Stimulated activated CD8-positive, alpha-beta memory T cell treated with anti-CD3 and anti-CD28 coated beads, Interleukin-15, amount 100 ng/mL, for 4 hours (primary cell): Measurements from ENCODE around the gene CEP68.
"Not testable (repeated sequence)": the region's sequence is repeated elsewhere in the genome, so short reads cannot be mapped to it uniquely, and the experiment has no call there.

ENCODE experiments used
- DNase-seq, 2 donors: peaks; one replicate each; pipeline ENCODE4 v3.0.0-alpha.2; 2020; ENCODE audit warnings: low read depth in 2 of 2

Gene CEP68

DNA sequence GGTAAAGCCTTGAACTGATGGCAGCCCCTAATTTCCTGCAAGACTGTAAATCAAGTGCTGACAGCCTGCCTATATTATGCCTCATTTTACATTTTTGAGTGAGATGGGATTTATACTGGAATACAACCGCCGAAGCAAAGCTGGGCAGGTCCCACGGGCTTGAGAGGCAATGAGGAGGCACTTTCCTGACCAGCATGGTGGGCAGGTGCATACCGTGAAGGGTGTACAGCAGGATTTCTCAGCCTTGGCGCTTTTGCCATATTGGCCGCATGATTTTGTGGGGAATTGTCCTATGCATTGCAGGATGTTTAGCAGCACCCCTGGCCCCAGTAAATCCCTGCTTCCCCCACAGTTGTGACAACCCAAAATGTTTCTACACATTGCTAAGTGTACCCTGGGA lies 22.8 kb downstream of the CEP68 start:
- no peak for DNase-seq

DNA sequence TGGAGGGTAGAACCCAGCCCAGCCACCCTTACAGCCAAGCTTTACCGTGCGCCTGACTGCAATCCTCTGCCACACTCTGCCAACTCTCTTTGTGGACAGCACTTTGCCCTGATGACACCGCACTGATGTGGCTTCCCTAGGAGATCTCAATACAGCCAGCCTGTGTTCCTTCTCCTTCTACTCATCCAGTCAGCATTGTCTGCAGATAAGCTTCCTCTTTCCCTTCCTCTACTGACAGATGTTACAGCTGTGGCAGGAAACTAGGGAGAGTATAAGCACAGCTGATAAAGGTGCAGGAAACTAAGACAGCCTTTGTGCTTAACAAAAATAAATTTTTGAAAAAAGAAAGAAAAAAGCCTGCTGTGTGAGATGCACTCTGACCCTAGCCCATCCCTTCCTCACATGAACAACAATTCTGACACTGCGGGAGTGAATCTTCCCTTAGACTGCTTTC lies 25.0 kb downstream of the CEP68 start:
- no peak for DNase-seq

DNA sequence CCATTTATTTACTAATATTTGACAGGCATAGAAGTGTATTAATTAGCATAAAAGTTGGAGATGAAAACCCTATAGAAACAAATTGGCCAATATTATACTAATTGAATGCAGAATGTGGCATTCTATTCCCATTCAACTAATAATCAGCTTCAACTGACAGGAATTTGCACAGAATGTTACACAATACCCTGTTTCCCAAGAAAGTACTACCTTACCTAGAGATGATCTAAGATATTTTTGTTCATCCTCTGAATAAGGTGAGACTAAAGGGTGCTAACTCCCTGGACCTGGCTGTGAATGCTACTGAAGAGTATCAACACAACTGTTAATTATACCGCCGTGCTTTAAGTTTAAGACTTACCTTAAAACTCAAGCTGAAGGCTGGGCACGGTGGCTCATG lies 28.9 kb downstream of the CEP68 start:
- no peak for DNase-seq

DNA sequence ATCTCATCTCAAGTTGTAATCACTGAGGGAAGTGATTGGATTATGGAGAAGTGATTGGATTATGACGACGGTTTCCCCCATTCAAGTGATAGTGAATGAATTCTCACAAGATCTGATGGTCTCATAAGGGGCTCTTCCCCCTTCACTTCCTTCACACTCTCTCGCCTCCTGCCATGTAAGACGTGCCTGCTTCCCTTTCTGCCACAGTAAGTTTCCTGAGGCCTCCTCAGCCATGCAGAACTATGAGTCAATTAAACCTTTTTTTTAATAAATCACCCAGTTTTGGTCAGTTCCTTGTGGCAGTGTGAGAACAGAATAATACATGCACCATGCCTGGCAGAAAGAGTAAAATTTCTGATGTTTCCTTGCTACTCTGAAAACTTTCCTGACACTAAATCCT lies 36.6 kb downstream of the CEP68 start:
- no peak for DNase-seq

DNA sequence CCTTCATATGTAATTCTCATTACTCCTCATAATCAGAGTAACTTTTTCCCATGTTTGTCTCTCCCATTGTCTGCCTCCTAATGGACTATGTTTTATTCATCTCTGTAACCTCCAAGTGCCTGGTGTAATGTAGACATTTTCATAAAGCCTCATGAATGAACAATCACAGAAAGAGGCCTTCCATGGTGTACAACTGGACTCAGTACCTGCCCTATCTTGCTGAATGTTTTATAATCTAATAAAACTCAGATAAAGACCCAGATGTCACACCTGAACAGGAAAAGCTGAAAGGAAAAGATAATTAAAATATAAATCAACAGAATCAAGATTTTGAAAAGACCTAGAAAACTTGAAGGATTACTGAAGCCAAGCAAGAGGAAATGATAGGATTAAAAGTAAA lies 37.0 kb downstream of the CEP68 start:
- no peak for DNase-seq

DNA sequence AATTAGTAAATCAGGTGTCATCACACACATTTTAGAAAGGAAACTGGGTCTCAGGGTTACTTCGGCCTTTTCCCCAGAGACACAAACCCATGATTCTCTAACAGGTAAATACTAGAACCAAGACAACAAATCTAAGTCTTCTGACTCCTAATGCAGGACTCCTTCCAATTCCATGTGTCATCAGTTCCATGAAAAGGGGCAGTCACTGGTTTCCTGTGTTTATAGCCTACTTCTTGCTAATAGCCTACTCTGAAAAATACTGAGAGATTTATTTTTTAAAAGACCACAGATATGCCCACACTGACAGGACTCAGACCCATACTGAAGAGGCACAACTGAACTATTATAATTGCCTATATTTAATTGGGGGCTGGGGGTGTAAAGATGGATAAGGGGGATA lies 40.7 kb downstream of the CEP68 start:
- DNase-seq, result no peak

DNA sequence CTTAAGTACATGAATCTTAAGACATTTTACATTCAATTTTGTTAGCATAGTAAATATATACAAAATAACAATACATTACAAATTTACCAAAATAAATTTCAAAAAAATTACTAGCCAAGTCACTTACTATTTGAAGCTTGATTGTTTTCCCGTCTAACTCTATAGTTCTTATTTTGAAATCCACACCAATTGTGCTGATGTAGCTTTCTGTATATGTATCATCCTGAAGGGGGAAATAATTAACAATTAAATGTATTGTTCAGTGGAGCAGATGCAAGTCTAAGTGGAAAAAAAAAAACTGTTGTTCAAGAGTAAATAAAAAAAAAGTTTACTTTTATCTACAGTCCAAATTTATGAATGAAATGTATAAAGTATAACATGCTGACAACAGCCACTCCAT lies 41.6 kb downstream of the CEP68 start:
- no peak for DNase-seq

DNA sequence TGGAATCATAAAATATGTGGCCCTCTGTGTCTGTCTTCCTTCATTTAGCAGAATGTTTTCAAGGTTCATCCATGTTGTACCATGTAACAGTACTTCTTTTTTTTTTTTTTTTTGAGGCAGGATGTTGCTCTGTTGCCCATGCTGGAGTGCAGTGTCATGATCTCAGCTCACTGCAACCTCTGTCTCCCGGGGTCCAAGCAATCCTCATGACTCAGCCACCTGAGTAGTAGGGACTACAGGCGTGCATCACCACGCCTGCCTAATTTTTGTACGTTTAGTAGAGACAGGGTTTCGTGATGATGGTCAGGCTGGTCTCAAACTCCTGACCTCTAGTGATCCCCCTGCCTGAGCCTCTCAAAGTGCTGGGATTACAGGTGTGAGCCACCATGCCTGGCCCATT lies 42.5 kb downstream of the CEP68 start:
- DNase-seq, result no peak

DNA sequence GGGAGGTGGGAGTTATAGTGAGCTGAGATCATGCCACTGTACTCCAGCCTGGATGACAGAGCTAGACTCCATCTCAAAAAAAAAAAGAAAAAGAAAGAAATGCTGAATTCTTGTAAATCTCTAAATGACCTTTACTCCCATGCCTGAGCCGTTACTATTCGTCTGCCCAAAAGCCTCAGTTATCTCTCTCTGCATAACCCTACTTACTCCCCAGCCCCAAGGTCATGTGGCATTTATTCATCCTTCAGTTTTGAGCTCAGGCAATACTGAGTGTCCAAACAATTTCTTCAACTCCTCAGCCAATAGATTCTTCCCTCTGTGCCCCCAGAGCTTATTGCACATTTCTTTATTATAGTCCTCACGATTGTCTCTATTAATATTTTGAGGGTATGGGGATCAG lies 44.9 kb downstream of the CEP68 start:
- DNase-seq, result no peak

DNA sequence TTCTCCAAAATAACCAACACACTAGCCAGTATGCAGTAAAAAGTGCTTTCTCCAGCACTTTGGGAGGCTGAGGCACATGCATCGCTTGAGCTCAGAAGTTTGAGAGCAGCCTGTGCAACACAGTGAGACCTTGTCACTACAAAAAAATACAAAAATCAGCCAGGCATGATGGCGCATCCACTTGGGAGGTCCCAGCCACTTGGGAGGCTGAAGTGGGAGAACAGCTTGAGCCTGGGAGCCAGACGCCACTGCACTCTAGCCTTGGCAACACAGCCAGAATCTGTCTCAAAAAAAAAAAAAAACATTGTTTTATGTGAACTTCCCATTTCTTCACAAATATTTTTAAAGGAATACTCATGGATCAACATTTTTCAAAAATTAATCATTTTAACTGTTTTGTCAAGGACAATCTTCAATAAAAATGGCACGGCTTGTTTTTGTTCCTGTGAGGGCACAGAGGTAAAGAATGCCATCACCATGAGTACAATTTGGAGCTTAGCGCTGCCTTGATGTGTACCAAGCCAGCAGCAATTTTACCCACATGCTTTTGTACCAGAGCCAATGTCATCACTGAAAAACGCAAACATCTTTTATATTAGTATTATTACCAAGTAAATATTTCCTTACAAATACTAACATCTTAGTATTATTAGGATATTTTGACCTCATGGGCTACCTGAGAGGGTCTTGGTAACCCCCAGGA lies 46.9 kb downstream of the CEP68 start:
- no peak for DNase-seq

DNA sequence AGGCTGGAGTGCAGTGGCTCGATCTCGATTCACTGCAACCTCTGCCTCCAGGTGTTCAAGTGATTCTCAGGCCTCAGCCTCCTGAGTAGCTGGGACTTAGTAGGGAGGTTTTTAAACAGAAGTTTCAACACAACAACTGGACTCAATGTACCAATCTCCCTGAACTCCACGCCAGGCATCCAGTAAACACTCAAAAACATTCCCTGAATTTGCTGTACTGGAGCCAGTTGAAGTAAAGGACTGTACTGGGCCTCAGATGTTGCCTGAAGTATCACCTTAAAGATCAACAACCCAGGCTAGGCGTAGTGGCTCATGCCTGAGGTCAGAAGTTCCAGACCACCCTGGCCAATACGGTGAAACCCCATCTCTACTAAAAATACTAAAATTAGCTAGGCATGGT lies 51.3 kb downstream of the CEP68 start:
- DNase-seq, result no peak

DNA sequence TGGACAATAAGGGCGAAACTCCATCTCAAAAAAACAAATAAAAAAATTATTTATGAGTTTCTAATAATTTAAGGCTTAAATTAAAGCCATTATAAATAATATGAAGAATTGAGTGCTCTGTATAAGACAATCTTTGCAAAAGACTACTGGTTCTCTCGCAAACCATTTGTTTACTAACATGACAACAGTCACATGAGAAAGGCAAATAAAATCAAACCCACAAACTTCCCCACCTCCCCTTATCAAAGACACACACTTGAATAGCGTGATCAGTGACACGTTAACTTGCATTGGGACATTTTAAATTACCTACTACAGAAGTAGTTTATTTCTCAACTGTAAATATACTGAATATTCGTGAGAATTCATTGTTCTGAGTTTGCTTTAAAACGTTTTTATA lies 52.6 kb downstream of the CEP68 start:
- no peak for DNase-seq

DNA sequence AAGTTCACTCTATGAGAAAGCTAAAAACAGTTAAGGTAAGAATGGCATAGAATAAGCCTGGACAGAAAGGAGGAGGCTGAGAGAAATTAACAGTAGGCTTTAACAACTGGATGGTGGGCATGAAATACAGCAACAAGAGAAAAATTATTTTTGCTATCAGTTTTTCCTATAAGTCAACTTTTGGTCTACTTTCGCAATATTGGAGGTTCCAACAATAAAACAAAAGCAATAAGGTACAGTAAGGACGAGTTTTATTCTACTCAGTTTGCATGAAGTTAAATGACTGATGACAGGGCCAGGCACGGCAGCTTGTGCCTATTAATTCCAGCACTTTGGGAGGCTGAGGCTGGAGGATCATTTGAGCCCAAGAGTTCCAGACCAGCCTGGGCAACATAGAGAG lies 56.4 kb downstream of the CEP68 start:
- DNase-seq, result no peak

DNA sequence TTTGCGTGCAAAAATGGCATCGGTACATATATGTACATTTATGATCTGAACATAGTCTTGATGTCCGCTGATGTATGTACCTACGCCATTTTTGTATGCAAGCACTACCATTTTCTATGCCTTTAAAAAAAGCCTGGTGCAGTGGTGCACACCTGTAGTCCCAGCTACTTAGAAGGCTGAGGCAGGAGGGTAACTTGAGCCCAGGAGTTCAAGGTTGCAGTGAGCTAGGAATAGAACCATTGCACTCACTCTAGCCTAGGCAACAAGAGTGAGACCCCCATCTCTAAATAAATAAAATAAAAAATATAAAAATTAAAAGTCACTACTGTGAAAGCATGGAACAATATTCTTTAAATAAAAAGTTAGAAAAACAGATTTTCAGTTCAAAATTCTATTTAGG lies 57.0 kb downstream of the CEP68 start:
- DNase-seq, result no peak

DNA sequence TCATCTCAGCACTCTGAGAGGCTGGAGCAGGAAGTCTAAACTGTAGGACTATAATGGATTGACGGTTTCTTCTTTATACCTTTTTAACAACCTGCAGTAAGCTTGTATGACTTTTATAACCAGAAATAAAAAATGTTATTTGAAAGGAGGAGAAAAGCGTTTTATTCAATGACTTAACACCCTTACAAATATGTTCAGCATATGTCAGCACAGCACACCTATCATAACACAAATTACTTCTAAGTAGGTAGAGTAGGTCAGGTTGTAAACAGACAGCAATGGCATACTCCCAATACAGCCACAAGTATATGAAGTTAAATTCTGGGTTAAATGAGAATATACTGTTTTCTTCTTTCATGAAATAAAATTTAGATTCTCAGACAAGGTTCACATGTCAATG lies 57.6 kb downstream of the CEP68 start:
- DNase-seq, result no peak

DNA sequence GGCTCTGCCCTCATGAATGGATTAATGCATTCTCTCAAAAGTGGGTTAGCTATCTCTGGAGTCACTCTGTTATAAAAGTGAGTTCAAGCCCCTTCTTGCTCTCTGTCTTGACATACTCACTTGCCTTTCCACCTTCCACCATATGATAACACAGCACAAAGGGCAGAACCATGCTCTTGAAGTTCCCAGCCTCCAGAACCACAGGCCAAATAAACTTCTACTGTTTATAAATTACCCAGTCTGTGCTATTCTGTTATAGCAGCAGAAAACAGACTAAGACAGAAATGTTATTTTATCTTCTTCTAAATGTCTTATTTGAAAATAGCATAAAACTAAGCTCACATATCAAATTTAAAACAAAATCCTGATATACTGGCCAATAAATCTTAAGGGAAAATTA lies 58.7 kb downstream of the CEP68 start:
- DNase-seq, result no peak

DNA sequence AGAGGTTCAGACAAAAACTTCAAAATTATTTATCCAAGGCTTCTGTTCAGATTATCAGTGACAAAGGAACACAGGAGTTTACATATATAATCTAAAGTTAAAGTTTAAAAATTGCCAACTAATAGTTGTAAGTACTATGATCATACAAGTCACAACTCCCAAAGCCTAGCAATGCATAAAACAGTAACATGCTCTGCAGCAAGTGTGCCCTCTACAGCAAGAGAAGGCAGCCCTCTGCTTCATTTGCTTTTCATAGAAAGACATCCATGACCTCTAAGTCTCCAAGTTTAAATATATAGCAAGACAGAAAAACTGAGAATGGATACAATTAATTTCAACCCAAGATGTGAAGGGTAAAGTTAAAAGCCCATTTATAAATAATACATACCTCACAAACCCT lies 60.4 kb downstream of the CEP68 start:
- no peak for DNase-seq

DNA sequence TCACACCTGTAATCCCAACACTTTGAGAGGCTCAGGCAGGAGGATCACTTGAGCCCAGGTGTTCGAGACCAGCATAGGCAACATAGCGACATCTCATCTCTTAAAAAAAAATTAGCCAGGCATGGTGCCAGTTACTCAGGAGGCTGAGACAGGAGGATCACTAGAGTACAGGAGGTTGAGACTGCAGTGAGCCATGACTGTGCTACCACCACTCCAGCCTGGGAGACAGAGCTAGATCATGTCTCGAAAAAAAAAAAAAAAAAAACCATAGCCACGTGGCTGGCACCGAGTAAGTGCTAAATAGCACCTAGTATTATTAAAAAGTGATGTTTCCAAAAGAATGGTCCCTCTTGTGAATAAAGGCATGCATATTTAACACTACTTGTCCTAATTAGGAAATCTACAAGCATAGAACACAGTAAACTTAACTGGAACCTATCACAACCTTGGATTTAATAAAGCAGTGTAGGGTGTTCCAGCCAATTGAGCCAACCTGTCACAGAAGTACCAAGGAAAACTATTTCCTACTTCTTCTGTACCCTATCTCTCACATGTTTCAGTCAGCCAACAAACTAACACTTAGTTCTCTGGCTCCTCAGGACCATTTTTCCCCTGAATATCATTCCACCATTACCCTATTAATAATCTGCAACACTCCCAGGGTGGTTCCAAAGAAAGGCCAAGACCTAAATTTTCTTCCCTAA lies 64.9 kb downstream of the CEP68 start:
- no peak for DNase-seq

DNA sequence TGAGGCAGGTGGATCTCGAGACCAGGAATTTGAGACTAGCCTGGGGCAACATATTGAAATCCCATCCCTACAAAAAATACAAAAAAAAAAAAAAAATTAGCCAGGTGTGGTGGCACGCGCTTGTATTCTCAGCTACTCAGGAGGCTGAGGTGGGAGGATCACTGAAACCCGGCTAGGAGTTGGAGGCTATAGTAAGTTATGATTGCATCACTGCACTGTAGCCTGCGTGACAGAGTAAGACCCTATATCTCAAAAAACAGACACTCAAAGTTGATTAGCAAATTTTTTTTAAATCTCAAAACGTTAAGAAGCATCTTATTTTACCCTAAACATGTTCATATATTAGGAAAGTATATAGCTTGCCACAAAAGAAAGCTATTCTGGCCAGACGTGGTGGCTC lies 66.1 kb downstream of the CEP68 start:
- DNase-seq, result no peak

DNA sequence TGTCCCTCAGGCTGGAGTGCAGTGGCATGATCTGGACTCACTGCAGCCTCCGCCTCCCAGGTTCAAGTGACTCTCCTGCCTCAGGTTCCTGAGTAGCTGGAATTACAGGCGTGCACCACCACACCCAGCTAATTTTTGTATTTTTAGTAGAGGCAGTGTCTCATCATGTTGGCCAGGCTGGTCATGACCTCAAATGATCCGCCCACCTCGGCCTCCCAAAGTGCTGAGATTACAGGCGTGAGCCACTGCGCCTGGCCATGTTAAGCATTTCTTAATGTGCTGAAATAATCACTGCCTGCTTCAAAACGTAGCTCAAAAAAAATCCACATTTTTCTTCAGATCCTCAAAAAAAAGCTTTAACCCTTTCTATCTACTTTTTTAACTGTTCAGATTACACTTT lies 69.2 kb downstream of the CEP68 start:
- not testable (repeated sequence) for DNase-seq

DNA sequence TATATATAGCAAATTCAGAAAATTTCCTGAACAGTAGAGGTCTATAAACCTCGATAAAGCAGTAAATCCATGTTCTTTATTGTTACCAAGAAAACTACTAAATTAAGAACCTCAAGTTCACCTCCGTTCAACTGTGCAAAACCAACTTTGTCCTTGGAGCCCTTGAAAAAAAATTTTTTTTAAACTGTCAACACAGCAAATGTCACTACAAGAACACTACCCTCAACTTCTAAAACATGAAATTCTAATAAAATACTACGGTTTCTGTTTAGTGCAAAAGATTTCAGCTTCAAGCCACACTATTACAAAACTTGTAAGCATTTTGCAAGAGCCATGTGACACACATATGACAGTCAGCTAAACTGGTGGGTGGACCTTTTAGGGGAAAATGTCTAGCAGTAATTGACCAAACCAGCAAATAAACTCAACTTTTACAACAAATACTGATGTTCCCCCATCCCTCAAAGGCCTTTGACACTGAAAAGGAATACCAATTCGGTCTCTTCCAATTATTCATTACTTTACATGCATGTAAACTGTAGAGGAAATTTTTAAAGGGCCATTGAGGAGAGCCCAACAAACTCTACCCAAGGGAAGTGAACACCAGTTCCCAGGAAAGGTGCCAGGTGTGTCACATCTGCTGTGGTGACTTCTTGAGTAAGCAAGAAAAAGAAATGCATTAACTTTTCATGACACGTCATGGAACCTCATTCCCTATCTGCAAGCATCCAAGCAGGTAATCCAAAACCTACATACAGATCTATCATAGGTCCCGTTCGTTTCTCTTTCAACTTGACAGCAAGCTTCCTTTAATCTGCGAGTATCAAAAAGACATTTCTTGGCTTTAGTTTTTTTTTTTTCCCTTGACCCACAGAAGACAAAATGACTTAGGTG lies 72.3 kb downstream of the CEP68 start:
- DNase-seq, result no peak

DNA sequence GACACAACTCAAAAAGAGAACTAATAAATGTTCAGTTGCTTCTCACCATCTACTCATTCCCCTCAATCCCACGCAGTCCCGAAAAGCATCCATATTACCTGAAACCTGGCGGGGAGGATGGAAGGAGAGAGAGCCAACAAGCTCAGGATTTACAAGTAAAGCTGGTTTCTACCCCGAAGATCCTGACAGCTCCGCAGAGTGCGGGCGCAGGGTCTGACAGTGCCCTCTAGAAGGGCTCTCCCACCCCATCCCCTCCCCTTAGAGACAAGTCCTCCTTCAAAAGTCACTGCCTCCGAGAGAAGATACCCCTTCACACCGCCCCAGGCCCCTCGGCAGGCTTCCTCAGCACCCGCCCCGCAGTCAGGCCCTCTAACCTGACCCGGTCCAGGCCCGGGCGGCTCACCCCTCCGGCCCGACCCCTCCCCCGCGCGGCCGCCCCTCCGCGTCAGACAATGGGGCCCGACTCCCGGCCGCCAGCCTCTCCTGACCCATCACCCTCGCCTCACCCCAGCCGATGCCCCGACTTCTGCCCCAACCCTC lies 73.1 kb downstream of the CEP68 start:
- peak in 1 of 2 donors; percentile 13 for DNase-seq
